HG03045 (cell line): ENCODE data around the gene PSMC3IP.
A peak's percentile ranks its signal among the peaks of the same experiment; 100 is the strongest.
"Not testable (repeated sequence)": the region's sequence is repeated elsewhere in the genome, so short reads cannot be mapped to it uniquely, and the experiment has no call there.

Experiments
- ATAC-seq: cut with Tn5 transposase; IDR thresholded peaks from one replicate; pipeline ENCODE4 v1.9.1; 2021; ENCODE audit warnings: mild to moderate bottlenecking, moderate library complexity; ENCODE audit not compliant: unreplicated experiment

The PSMC3IP gene

GRCh38 chr17:42541041-42541833 lies 36.3 kb downstream of the PSMC3IP start:
- no peak for ATAC-seq

- ATAC-seq = not testable (repeated sequence)
Measured at GRCh38 chr17:42540558-42540957, 37.0 kb downstream of the PSMC3IP start.

- no peak for ATAC-seq
Measured at GRCh38 chr17:42538482-42538881, 39.0 kb downstream of the PSMC3IP start.

GRCh38 chr17:42537826-42538451 lies 39.6 kb downstream of the PSMC3IP start:
- ATAC-seq = no peak

- no peak for ATAC-seq
Measured at GRCh38 chr17:42537156-42537805, 40.2 kb downstream of the PSMC3IP start.

GRCh38 chr17:42536372-42537155 lies 41.0 kb downstream of the PSMC3IP start:
- ATAC-seq = peak; percentile 58

GRCh38 chr17:42536048-42536371 lies 41.5 kb downstream of the PSMC3IP start, which contains the start of gene NAGLU:
Gene NAGLU (plus strand): TSS chr17:42536241. CDS start chr17:42536273, 32 bp downstream.
- ATAC-seq = peak; percentile 89

- no peak for ATAC-seq
Measured at GRCh38 chr17:42535155-42536047, 42.1 kb downstream of the PSMC3IP start.

GRCh38 chr17:42531455-42532354 lies 45.8 kb downstream of the PSMC3IP start:
- no peak for ATAC-seq

GRCh38 chr17:42530952-42531454 lies 46.5 kb downstream of the PSMC3IP start:
- ATAC-seq = no peak

GRCh38 chr17:42529061-42529460 lies 48.5 kb downstream of the PSMC3IP start:
- ATAC-seq = no peak

- ATAC-seq = no peak
Measured at GRCh38 chr17:42527932-42528331, 49.6 kb downstream of the PSMC3IP start.

GRCh38 chr17:42526031-42526444 lies 51.5 kb downstream of the PSMC3IP start:
- ATAC-seq = no peak

GRCh38 chr17:42525221-42525620 lies 52.3 kb downstream of the PSMC3IP start:
- no peak for ATAC-seq

- ATAC-seq = no peak
Measured at GRCh38 chr17:42522798-42523278, 54.7 kb downstream of the PSMC3IP start.
